HG03457 (cell line): ENCODE measurements around the gene ATG9B.
"Not testable (repeated sequence)": the region's sequence is repeated elsewhere in the genome, so short reads cannot be mapped to it uniquely, and the experiment has no call there.

Source experiments
- ATAC-seq: cut with Tn5 transposase; IDR thresholded peaks from one replicate; pipeline ENCODE4 v1.9.1; 2021; ENCODE audit warnings: moderate number of reproducible peaks; ENCODE audit not compliant: unreplicated experiment

Gene ATG9B

DNA sequence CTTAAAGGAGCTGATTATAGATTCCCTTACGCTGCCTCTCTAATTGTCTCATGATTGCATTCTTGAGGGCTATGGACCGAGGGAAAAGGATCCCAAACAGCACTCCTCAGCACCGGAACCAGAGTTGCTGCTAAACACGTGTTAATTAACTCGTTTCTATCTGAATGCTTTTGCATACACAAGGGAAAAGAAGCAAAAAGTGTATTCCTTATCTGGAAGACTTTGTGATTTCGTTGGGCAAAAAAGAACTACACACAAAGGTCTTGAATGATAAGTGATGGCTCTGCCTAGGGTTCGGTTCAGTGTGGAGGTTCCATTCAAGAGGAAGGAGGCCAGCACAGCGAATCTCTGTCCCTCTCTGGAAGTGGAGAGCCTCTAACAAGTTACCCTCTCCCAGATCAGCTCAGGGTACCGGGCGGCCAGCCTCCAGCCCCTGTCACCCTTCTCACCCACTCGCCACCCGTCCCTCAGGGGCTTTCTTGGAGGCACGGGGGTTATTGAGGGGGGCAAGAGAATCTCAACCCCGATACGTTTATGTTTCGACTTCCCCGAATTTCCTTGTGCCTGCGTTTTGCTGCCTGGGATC is 34.6 kb upstream of the ATG9B start:
- ATAC-seq = no peak

DNA sequence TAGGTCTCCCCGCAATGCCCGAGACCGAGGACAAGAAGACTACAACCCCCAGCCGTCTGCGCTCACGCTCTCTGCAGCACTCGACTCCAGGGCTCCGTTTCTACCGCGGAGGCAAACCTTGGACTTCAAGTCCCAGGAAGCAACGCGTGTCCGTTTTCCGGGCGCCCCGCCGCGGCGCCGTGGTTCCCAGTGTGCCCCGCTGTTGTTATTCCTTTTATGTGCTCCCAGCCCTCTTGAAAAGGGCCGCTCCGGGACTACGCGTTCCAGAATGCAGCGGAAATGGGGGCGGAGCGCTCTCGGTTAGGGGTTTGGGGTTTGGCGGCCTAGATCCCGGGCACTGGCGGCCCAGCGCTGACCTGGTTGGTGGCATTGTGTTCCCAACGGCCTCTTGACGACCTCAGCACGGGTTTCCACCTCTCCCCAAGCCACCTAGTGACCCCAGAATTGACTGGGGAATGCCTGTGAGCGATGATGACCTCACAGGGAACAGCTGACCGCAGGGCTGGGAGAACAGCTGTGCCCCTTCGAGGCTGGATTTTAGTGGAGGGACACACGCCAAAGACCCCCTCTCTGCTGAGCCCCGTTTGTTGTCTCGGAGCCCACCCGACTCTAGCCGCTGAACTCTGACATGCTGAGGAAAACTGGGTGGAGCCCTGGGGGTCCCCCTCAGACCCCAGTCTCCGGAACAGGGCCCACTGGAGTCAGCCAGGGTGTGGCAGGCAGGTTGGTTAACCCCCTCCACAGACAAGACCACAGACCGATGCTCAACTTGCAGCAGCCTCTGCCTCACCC is 33.9 kb upstream of the ATG9B start:
- ATAC-seq = peak; percentile 85

DNA sequence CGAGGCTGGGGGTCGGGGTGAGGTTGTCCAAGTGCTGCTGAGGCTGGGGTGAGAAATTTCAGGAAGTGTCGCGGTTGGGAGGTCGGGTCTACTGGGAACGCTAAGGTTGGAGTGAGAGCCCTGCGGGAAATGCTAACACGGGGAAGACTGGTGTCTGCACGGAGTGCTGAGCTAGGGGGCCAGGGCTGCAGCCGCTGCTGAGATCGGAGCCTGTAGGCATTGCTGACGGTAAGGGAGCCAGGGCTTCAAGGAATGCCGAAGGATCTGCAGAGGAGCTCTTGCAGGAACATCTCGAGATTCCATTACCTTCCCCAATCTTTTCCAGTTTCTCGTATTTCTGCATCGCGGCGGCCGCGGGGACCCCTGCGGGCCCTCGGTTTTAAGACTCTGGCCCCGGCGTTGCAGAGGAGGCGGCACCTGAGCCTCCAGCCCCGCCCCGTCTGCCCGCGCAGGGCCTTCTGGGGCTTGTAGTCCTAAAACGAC is 33.3 kb upstream of the ATG9B start, which contains the start of gene CDK5:
TSS of gene CDK5 (minus strand) at position 392 of the 483 bp plus-strand sequence. CDS start at position 343, 49 bp downstream.
- peak; percentile 7 for ATAC-seq

DNA sequence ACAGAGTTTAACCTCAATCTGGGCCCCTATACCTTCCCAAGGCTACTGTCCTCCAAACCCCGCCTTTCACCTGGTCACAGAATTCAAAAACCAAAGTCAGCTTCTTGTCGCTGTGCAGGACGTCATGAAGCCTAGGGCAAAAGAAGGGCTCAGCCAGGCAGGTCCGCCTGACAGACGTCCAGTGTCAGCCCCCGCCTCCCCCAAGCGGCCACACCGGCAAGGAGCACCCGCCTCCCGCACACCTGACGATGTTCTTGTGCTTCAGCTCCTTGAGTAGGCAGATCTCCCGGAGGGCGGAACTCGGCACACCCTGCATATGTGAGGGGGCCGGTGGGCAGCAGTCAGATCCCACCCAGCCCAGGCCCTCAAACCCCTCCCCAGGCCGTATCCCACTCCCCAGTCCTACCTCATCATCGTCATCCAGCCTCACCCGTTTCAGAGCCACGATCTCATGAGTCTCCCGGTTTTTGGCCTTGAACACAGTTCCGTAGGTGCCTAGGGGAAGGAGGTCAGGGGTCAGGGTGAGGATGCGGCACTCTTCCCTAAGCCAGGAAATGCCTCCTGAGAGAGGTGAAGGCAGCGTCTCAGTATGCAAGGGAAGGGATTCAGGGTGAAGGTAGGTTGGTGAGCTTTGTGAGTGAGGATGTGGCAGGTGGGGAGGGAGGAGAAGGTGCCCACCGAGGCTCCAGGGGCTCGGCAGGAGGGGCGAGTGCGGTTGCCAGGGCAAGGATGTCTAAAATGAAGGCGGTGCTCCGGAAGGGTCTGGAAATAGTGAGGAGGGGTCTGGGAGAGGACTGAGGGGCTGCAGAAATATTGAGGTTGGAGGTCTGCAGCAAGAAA is 32.6 kb upstream of the ATG9B start:
- no peak for ATAC-seq

DNA sequence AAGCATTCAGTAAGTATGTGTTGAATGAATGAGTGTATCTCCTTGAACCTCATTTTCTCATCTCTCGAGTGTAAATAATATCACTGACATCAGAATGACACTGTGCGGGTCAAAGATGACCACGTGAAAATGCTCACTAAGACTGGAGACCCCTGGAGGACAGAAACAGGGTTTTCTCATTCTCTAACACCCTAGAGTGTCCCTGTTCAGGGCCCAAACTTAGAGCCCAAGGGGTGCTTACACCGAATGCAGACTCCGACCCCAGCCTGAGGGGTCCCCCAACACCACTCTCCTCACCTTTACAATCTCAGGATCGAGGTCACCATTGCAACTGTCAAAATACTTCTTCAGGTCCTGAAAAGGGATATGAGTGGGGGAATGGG is 32.0 kb upstream of the ATG9B start:
- ATAC-seq = no peak

DNA sequence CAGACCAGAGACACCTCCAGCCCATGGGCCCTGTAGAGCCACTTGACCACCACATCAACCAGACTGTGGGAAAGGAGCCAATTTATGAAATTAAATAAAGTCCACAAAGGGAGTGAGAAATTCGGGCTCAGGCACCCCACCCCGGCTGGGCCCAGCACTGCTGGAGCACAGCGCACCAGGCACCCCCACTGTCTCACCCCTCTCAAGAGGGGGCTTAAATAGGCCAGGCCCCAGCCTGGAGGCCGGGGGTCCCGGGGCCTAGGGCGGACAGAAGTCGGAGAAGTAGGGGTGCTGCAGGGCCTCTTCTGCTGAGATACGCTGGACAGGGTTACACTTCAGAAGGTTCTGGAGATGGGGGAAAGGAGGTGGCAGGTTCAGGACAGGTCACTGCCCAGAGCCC is 29.5 kb upstream of the ATG9B start:
- no peak for ATAC-seq

DNA sequence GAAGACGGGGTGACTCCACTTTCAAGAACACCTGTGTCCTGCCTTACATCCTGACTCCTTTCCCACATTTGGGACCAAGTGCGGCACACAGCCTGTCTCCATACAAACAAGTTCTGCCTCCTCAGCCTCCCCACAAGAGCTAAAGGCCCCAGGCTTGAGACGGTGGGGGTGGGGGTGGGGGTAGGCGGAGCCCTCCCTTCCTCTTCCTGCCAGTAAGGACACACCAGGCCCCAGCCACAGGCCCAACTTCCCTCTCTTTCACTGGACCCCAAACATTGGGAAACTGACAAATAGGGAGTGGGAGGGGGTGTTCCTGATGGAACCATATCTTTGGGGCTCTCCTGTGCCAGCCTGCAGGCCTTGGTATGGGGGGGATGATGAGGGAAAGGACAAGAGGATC is 28.8 kb upstream of the ATG9B start:
- ATAC-seq = no peak

DNA sequence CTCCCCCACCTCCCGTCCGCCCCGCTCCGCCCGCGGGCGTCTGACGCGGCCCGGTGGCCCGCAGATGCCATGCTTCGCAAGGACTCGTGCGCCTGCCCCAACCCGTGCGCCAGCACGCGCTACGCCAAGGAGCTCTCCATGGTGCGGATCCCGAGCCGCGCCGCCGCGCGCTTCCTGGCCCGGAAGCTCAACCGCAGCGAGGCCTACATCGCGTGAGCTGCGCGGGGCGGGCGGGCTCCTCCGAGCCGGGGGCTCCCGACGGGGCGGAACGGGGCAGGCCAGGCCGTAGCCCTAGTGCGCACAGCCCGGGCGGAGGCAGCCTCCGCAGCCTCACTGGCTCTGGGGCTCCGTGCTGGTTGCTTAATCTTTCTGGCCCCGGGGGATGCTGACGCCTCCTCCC is 26.8 kb upstream of the ATG9B start:
- no peak for ATAC-seq

DNA sequence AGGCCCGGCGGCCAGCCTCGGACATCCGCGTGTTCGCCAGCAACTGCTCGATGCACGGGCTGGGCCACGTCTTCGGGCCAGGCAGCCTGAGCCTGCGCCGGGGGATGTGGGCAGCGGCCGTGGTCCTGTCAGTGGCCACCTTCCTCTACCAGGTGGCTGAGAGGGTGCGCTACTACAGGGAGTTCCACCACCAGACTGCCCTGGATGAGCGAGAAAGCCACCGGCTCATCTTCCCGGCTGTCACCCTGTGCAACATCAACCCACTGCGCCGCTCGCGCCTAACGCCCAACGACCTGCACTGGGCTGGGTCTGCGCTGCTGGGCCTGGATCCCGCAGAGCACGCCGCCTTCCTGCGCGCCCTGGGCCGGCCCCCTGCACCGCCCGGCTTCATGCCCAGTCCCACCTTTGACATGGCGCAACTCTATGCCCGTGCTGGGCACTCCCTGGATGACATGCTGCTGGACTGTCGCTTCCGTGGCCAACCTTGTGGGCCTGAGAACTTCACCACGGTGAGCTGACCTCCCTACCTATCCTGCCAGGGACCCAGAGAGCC is 24.7 kb upstream of the ATG9B start:
- ATAC-seq = no peak

DNA sequence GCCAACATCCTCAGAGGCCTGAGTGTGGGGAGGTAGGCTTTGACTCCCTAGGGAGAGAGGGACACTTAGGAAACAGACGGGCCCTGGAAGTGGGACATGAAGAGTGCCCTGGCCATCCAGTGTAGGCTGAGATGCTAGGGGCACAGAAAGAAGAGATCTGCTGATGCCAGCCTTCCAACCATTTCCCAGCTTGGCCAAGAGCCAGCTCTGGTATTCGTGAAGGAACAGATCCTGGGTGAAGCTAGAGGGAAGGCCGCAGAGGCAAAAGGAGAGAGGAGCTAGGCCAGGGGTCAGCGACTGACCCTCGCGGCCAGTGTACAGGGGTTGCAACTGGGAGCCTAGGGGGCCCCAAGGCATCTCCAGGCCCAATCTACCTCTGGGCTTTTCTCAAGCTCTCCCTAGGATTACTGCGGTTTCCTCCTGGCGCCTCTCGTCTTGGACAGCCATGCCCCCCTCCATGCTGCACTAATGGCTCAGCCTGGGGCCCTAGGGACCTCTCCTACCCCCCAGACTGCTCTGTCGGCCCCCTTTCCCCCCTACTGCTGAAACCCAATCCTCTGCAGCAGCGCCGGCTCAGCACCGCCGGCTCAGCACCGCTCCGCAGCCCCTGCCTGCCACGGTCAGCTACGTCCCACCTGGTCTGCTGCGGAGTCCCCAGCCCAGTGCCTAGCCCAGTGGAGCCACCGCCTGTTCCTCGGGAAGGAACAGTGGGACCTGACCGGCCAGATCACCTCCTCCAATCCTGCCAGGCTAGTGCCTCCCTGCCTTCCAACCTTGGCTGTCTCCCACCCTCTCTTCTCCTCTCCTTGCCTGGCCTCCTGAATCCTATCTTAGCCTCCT is 23.9 kb upstream of the ATG9B start, which contains the start of gene ASIC3:
TSS of gene ASIC3 (plus strand) at position 556 of the 840 bp plus-strand sequence. CDS start 355 bp downstream, outside the sequence.
- no peak for ATAC-seq

DNA sequence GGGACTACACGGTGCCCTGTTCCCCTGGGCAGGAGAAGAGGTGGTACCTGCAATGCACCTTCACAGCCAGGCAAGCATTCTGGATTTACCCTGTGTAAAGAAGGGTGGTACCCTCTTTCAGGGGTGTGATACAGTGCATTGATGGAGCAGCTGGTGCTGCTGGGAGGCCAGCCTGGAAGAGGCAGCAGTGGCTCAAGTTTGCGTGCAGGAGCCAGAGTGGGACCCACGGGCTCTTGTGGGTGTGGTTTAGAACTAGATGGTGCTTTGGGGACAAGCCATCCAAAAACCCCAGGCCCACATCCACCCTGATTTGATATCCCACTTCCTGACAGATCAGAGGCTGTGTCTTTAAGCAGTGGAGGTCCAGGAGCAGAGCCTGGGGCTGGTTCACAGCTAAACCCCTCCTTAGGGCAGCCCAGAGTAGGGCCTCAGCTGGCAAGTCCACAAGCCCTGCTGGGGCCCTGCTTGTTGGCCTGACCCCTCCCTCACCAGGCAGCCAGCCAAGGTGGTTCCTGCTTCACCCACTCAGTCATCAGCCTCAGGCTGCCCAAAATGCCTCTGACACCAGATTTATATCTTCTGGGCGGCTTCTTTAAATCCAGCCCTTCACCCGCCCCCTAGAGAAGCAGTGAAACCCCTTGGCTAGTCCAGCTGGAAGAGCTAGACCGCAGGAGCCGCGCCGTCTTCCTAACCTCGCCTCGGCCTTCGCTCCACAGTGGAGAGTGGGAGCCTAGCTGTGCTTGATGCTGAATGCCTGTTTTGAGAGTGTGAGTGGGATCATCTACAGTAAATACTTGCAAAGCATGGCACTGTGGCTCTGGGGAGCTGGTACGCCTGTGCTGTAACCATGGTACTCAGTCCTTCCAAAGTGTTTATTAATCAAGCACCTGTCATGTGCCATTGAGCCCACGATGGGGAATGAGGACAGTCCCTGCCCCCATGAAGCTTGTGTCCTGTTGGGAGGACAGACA is 22.6 kb upstream of the ATG9B start:
- ATAC-seq = no peak

DNA sequence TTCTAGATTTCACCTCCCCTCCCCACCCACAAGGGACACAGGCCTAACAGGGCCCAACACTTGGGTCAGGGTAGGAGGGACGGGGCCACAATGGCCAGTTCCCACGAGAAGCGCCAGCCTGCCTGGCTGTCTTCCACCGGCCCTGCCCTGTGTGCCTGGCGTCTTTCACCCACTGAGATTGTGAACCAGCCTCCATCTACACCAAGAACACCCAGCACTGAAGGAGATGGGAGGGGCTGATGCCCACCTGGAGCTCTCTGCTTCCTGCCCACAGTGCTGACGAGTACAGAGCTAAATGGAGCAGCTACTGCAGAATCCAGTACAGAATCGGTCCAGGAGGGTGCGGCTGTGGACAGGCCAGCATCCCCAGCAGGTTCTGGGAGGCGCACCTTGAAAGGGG is 21.7 kb upstream of the ATG9B start:
- no peak for ATAC-seq

DNA sequence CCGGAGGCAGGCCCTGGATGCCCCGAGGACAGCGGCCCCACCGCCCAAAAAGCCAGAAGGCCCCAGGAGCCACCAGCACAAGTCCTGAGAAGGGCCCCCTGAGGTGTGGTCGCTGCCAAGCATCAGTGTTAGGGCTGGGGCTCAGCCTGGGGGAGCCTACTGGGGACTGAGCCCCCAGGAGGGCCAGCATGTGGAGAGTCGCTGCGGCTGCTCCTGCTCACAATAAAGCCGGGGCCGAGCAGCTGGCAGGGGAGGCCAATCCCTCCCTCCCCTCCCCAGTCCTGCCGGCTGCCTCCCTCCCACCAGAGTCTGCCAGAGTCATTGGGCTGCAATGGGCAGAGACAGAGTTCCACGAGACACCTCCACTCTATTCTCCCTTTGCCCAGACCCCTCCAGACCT is 21.0 kb upstream of the ATG9B start:
- no peak for ATAC-seq

DNA sequence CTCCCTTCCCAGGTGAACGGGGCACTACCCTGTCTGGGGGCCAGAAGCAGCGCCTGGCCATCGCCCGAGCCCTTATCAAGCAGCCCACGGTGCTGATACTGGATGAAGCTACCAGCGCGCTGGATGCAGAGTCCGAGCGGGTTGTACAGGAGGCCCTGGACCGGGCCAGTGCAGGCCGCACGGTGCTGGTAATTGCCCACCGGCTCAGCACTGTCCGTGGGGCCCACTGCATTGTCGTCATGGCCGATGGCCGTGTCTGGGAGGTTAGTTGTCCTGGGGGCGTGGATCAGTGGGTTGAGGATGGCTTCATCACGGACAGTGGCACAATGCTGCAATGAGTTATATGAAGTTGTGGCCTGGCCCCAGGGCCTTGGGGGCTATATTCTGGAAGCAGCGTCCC is 19.7 kb upstream of the ATG9B start:
- ATAC-seq = no peak

DNA sequence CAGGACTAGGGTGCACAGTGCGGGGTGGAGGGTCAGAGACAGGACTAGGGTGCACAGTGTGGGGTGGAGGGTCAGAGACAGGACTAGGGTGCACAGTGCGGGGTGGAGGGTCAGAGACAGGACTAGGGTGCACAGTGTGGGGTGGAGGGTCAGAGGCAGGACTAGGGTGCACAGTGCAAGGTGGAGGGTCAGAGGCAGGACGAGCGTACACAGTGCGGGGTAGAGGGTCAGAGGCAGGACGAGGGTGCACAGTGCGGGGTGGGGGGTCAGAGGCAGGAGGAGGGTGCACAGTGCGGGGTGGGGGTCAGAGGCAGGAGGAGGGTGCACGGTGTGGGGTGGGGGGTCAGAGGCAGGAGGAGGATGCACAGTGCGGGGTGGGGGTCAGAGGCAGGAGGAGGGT is 19.2 kb upstream of the ATG9B start:
- not testable (repeated sequence) for ATAC-seq

DNA sequence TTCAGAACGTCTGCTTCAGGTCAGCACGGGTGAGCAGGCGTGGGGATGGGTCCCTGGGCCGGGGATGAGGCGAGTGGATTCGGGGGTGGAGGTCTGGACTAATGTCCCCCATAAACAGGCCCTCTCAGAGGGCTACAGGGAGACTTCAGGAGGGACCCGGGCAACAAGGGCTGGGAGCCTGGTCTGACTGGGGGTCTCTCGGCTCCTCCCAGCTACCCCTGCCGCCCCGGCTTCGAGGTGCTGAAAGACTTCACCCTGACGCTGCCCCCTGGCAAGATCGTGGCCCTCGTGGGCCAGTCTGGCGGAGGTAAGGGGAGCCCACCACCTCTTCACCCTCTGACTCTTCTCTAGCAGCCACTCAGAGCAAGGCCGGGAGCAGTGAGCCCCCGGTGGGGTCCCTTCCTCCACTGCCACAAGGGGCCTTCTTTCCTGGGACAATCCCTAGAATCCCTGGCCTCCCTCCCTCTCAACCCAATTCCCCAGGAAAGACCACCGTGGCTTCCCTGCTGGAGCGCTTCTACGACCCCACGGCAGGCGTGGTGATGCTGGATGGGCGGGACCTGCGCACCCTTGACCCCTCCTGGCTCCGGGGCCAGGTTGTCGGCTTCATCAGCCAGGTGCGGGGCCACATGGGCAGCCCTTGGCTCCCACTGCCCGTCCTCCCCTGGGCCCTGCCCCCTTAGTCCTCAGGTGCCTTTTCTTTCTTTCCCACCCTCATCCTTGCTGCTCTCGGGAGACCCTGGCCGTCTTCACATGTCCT is 16.5 kb upstream of the ATG9B start:
- ATAC-seq = no peak

DNA sequence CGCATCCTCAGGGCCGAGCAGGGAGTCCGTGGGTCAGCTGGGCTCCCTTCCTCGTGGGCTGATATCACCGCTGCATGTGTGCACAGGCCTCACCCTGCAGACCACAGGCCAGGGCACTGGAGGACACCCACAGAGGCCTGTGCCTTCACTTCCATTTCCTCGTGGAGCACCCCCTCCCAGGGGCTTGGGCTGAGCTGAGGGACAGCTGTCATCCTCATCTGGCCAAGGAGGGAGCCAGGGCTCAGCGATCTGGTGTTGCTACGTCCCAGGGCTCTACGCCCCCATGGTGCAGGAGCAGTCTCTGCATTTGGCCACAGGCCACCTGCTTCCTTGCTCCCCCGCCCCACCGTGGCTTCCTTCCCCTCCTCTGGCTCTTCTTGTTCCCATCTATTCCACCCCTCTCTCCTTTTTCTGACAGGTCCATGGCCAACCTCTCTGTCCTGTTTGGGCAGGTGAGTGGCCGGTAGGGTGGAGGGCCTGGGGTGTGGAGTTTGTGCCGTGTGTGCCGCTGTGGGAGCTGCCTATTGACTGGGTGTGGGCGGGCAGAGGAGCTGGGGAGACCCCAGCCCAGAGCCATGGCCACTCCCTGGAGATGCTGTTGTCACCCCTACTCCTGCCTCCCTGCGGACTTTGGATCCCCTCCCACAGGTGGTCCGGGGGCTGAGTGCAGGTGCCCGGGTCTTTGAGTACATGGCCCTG is 15.7 kb upstream of the ATG9B start:
- ATAC-seq = no peak
